Ovary (tissue), 3 donors: Measurements from ENCODE around the gene BLVRA.

Source experiments
- EP300 ChIP-seq: sonication (generic); formaldehyde crosslinking; IDR thresholded peaks from one replicate; pipeline ENCODE4 v1.6.1; 2017; ENCODE audit warnings: antibody characterized with exemption
- TF ChIP-seq, protein P1 (sequence below), 3 donors: fragments of 450-650 bp in 2 of 3; fragments of 200-600 bp in 1 of 3; IDR thresholded peaks; one replicate each; pipeline versions ENCODE4 v1.5.1 to v1.8.0; 2016 to 2022; ENCODE audit warnings: antibody characterized with exemption in 3 of 3, mild to moderate bottlenecking in 1 of 3
- donor health status: DM: no; HTN: no; CAD: no.

- TF ChIP-seq, protein P1, sequence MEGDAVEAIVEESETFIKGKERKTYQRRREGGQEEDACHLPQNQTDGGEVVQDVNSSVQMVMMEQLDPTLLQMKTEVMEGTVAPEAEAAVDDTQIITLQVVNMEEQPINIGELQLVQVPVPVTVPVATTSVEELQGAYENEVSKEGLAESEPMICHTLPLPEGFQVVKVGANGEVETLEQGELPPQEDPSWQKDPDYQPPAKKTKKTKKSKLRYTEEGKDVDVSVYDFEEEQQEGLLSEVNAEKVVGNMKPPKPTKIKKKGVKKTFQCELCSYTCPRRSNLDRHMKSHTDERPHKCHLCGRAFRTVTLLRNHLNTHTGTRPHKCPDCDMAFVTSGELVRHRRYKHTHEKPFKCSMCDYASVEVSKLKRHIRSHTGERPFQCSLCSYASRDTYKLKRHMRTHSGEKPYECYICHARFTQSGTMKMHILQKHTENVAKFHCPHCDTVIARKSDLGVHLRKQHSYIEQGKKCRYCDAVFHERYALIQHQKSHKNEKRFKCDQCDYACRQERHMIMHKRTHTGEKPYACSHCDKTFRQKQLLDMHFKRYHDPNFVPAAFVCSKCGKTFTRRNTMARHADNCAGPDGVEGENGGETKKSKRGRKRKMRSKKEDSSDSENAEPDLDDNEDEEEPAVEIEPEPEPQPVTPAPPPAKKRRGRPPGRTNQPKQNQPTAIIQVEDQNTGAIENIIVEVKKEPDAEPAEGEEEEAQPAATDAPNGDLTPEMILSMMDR (IDR thresholded peaks at IDR 0.05), result no peak
- no peak for TF ChIP-seq EP300
These were observed 84.8 kb downstream of the BLVRA start for GRCh38 chr7:43843296-43843695.
